Gastrocnemius medialis (tissue), 4 donors: ENCODE measurements around the gene CUX1. TPM values are rescaled to one million over a fixed set of nuclear protein-coding genes. Genes with fewer than 3 reads are reported as not detected.

Source experiments
- ATAC-seq, 2 donors: fragments of 150-250 bp; one replicate each; pipeline ENCODE4 v1.9.1; 2016
- DNase-seq, 2 donors: peaks; one replicate each; pipeline ENCODE4 v3.0.0-alpha.2; 2019
- H3K27ac ChIP-seq, 4 donors: fragments of 200-600 bp; sonication (generic); 1 replicate in 1 of 4; 2 replicates in 3 of 4; pipeline ENCODE4 v1.5.1; 2016 to 2018; ENCODE audit warnings: mild to moderate bottlenecking in 2 of 4, moderate library complexity in 1 of 4
- H3K27me3 ChIP-seq, 3 donors: fragments of 200-600 bp; sonication (generic) in 2 of 3; 1 replicate in 1 of 3; 2 replicates in 2 of 3; pipeline versions ENCODE4 v1.5.1 to v1.6.0; 2016 to 2019; ENCODE audit warnings: mild to moderate bottlenecking in 1 of 3, moderate library complexity in 1 of 3
- H3K36me3 ChIP-seq, 2 donors: fragments of 200-600 bp; sonication (generic) in 1 of 2; one replicate each; pipeline ENCODE4 v1.5.1; 2017 to 2018
- H3K4me1 ChIP-seq, 2 donors: fragments of 200-600 bp; sonication (generic) in 1 of 2; one replicate each; pipeline ENCODE4 v1.5.1; 2016 to 2017; ENCODE audit warnings: mild to moderate bottlenecking in 2 of 2
- H3K4me3 ChIP-seq, 4 donors: fragments of 200-600 bp; sonication (generic) in 3 of 4; 1 replicate in 1 of 4; 2 replicates in 3 of 4; pipeline ENCODE4 v1.5.1; 2016 to 2019; ENCODE audit warnings: mild to moderate bottlenecking in 2 of 4
- H3K9me3 ChIP-seq, 3 donors: fragments of 200-600 bp; sonication (generic) in 2 of 3; 1 replicate in 1 of 3; 2 replicates in 2 of 3; pipeline ENCODE4 v1.5.1; 2016 to 2019
- POLR2A ChIP-seq, 2 donors: fragments of 450-650 bp; IDR thresholded peaks; one replicate each; pipeline ENCODE4 v1.6.1; 2017; ENCODE audit warnings: antibody characterized with exemption in 2 of 2, mild to moderate bottlenecking in 2 of 2, moderate library complexity in 2 of 2
- in situ Hi-C, 4 donors: fragments of 200-750 bp; cut with MboI; loops; one replicate each; pipeline versions ENCODE4 v1.15.0 to v1.8.0; 2017; ENCODE audit warnings: low sequenced_read_pairs in 4 of 4
- intact Hi-C: fragments of 100-400 bp; cut with DNase I; formaldehyde crosslinking; loops from one replicate; pipeline ENCODE4 v1.15.1; 2023; ENCODE audit warnings: low total_unique reads
- total RNA-seq, 4 donors: library from RNA; depleted of rRNA; stranded (reverse); fragments of >200 nt; gene quantifications; one replicate each; pipeline versions ENCODE4 v1.1.0 to v1.2.3, GENCODE V29; 2016
- TF ChIP-seq, protein P1 (sequence below), 5 experiments: fragments of 450-650 bp in 3 of 5; fragments of 200-600 bp in 2 of 5; sonication (generic) in 2 of 5; IDR thresholded peaks in 4 of 5; conservative IDR thresholded peaks in 1 of 5; 1 replicate in 4 of 5; 2 replicates in 1 of 5; pipeline ENCODE4 v1.5.1; 2016 to 2019; ENCODE audit warnings: antibody characterized with exemption in 5 of 5, mild to moderate bottlenecking in 3 of 5, moderate library complexity in 3 of 5

Gene CUX1
- total RNA-seq, 4 donors from 2014 or later = 44.1 to 57.9 (median 54.9) TPM

DNA sequence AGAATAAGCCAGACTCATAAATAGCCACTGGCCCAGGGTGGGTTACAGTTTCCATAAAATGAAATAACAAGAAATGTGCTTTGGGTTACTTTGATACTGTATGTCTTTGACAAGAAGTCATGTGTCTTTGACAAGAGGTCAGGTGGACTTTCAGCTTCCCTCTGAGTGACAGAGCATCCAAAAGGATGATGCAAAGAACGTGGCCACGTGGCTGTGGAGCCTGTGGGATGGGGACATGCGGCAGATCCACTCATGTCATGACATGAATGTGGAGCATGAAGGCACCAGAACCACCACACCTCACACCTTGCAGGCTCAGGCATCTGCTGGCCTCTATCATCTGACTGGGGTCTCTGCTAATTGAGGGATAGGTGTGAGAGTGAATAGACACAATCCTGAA lies 37.1 kb upstream of the CUX1 start:
- ATAC-seq (no peak), DNase-seq (no peak)
- Histone ChIP-seq H3K27ac (no peak overlapping the region), H3K4me3 (no peak overlapping the region), H3K27me3 (no peaks in the 10 kb centered on the region), H3K4me1 (no peaks in the 10 kb centered on the region), H3K36me3 (no peaks in the 10 kb centered on the region), H3K9me3 (no peaks in the 10 kb centered on the region)
- in situ Hi-C loops (no loop called here), intact Hi-C loops (no loop called here)
- TF ChIP-seq, protein P1, sequence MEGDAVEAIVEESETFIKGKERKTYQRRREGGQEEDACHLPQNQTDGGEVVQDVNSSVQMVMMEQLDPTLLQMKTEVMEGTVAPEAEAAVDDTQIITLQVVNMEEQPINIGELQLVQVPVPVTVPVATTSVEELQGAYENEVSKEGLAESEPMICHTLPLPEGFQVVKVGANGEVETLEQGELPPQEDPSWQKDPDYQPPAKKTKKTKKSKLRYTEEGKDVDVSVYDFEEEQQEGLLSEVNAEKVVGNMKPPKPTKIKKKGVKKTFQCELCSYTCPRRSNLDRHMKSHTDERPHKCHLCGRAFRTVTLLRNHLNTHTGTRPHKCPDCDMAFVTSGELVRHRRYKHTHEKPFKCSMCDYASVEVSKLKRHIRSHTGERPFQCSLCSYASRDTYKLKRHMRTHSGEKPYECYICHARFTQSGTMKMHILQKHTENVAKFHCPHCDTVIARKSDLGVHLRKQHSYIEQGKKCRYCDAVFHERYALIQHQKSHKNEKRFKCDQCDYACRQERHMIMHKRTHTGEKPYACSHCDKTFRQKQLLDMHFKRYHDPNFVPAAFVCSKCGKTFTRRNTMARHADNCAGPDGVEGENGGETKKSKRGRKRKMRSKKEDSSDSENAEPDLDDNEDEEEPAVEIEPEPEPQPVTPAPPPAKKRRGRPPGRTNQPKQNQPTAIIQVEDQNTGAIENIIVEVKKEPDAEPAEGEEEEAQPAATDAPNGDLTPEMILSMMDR (IDR thresholded peaks at IDR 0.05 in 4 of 5, conservative IDR thresholded peaks at IDR 0.05 in 1 of 5) = no peak
- no peak for TF ChIP-seq POLR2A (IDR thresholded peaks at IDR 0.05)

DNA sequence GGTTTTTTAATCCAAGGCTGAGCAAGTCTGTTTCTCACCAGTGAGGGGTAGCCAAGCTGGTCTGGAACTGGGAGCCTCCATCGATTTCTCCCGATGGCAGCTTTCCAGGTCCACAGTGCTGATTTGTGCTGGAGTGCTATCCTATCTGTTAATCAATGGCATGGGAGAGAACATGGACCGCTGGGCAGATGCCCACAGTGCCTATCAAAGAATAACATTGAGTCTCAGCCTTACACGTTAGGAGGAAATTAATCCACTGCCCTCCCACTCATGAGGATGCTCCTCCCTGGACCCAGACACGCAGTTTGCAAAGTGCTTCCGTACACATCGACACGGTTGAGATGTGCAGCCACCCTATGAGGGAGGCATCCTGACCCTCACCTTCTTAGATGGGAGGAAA lies 36.0 kb upstream of the CUX1 start:
- TF ChIP-seq, protein P1 (IDR thresholded peaks at IDR 0.05 in 4 of 5, conservative IDR thresholded peaks at IDR 0.05 in 1 of 5) = no peak
- no peak for TF ChIP-seq POLR2A (IDR thresholded peaks at IDR 0.05)
- no peaks in the 10 kb centered on the region for H3K36me3 ChIP-seq
- no peaks in the 10 kb centered on the region for H3K27me3 ChIP-seq
- H3K4me1 ChIP-seq = no peaks in the 10 kb centered on the region
- intact Hi-C loops = no loop called here
- in situ Hi-C loops = no loop called here
- ATAC-seq (no peak), DNase-seq (no peak)
- no peak overlapping the region for H3K4me3 ChIP-seq
- no peak overlapping the region for H3K27ac ChIP-seq
- no peaks in the 10 kb centered on the region for H3K9me3 ChIP-seq

DNA sequence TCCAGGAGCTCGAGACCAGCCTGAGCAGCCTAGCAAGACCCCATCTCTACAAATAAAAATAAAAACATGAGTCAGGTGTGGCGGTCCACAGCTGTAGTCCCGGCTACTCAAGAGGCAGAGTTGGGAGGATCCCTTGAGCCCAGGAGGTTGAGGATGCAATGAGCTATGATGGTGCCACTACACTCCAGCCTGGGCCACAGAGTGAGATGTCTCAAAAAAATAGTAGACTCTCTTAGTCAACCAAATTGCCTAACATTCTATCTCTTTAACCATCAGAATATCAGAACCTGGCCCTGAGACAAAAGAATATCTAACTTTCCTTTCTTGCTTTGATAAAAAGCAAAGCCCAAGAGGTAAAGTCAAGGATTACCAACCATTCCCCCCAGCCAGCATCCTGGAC lies 35.0 kb upstream of the CUX1 start:
- Histone ChIP-seq H3K9me3 (no peaks in the 10 kb centered on the region), H3K36me3 (no peaks in the 10 kb centered on the region), H3K4me1 (no peaks in the 10 kb centered on the region), H3K27me3 (no peaks in the 10 kb centered on the region), H3K4me3 (no peak overlapping the region), H3K27ac (no peak overlapping the region)
- ATAC-seq (no peak), DNase-seq (no peak)
- in situ Hi-C loops = no loop called here
- TF ChIP-seq, protein P1 (IDR thresholded peaks at IDR 0.05 in 4 of 5, conservative IDR thresholded peaks at IDR 0.05 in 1 of 5) = no peak
- no peak for TF ChIP-seq POLR2A (IDR thresholded peaks at IDR 0.05)
- intact Hi-C loops = no loop called here

DNA sequence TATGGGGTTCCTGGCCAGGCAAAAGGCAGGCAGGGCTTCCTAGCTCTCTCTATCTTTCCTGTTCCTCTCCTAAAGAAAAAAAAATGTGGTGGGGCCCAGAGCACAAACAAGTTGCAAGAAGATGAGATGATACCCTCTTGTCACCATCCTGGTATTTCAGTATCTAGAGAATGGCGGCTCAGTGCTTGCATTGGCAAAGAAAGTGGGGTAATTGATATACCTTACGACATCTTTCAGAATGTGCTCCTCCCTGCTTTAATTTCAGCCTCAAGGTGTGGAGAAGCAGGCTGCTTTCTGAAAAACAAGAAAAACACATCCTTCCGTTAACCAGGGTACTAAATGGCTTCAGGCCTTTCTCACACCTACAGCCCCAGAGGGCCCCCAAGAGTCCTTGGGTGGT lies 34.5 kb upstream of the CUX1 start:
- no peaks in the 10 kb centered on the region for H3K4me1 ChIP-seq
- no peak overlapping the region for H3K27ac ChIP-seq
- TF ChIP-seq, protein P1 (IDR thresholded peaks at IDR 0.05 in 4 of 5, conservative IDR thresholded peaks at IDR 0.05 in 1 of 5) = no peak
- TF ChIP-seq POLR2A (IDR thresholded peaks at IDR 0.05) = no peak
- no peaks in the 10 kb centered on the region for H3K36me3 ChIP-seq
- DNase-seq (no peak), ATAC-seq (no peak)
- intact Hi-C loops = no loop called here
- no peaks in the 10 kb centered on the region for H3K9me3 ChIP-seq
- H3K27me3 ChIP-seq = no peaks in the 10 kb centered on the region
- no peak overlapping the region for H3K4me3 ChIP-seq
- in situ Hi-C loops = no loop called here
